Femur (tissue), 1 donor: ENCODE measurements around the gene RYR2.
"Not testable (repeated sequence)": the region's sequence is repeated elsewhere in the genome, so short reads cannot be mapped to it uniquely, and the experiment has no call there.

ENCODE experiments used
- DNase-seq: peaks from one replicate; pipeline ENCODE4 v3.0.0-alpha.2; 2017

RYR2 gene

DNA sequence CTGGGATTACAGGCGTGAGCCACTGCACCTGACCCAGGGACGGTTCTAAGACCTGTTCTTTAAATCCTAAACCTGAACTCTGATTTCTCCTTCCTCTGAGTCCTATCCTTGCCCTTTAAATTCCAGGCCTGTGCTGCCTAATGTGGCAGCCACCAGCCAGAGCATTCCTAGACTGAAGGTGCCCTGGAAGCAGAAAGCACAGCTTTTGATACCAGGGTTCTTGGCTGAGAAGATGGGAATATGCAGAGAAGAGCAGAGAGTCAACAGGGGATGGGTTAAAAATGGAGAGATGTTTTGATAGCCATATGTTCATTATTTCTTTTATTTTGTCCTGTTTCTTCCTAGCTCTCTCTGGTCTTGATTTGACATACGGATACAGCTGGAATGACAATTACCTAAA, 49.7 kb downstream of the RYR2 start:
- no peak for DNase-seq

DNA sequence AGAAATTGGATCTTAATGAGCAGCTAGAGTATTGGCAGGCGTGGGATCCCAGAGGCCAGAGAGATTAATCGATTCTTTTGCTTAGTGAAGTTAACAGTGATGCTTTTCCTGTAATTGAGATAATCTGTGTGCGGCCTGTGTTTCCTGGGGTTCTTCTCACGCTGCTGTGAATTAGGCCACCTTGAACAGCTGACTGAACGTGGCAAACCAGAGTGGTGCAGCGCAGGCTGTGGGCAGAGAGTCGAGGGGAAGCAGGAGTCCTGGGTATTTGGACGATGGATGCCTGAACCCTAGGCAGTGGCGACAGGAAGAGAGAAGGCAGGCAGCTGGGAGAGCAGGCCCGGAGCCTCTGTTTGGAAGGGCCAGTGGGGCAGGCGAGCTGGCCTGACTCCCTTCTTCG, 51.7 kb downstream of the RYR2 start:
- DNase-seq, result no peak

DNA sequence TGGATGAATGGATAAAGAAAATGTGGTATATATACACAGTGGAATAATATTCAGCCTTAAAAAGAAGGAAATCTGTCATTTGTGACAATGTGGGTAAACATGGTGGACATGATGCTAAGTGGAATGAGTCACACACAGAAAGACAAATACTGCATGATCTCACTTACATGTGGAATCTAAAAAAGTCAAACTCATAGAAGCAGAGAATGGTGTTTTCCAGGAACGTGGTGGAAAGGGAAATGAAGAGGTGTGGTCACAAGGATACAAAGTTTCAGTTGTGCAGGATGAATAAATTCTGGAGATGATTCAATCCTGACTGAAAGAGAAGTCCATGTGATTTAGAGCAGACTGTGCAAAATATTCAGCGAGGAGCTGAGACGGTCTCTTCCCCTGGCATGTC, 56.6 kb downstream of the RYR2 start:
- DNase-seq, result no peak

DNA sequence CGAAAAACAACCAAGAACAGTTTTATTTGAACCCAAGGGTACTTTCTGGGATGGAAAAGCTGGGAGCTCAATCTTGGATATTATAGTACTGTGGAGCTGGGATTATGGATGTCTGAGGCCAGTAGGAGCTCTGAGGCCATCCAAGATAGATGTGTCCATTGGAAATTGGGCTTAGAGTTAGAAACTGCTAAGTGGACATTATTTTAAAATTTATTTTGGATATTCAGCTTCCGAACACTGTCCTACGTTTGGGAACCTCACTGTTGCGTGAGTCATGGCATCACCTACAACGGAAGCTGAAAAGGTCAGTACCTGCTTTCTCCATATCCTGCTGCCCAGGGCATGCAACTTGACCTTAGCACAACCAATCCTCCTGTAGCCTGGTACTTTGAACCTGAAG, 61.0 kb downstream of the RYR2 start:
- no peak for DNase-seq

DNA sequence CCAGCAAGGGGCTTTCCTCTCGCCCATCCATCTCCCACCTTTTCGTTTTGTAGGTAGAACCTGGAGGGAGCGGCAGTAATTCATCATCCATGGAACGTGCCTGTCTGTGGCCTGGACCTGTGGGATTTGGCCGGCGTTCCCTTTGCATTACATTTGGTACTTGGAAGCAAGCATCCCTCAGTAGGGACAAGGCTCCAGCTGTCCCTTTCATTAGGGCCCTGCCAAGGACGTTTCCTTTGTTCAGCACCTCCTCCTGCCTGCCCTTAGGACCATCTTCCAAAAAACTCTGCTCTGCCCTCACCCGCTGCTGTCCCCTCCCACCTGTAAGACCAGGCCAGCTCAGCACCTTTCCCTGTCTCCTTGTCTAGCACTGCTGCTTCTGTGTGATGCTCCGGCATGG, 62.1 kb downstream of the RYR2 start:
- no peak for DNase-seq

DNA sequence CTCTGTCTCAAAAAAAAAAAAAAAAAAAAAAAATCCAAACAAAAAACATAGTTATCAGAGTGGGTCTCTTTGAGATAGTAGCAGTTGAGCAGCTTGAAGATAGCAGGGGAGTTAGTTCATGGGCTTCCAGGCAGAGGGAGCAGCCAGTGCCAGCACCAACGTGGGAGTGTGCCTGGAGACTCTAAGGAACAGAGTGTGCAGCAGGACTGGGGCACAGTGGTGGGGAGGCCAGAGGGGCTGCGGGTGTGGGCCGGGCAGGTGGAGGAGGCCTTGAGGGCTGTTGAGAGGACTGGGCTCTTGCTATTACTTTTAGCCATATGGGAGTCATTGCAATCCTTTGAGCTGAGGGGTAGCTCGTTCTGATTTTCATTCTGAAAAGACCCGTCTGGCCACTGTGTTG, 63.8 kb downstream of the RYR2 start:
- DNase-seq, result no peak

DNA sequence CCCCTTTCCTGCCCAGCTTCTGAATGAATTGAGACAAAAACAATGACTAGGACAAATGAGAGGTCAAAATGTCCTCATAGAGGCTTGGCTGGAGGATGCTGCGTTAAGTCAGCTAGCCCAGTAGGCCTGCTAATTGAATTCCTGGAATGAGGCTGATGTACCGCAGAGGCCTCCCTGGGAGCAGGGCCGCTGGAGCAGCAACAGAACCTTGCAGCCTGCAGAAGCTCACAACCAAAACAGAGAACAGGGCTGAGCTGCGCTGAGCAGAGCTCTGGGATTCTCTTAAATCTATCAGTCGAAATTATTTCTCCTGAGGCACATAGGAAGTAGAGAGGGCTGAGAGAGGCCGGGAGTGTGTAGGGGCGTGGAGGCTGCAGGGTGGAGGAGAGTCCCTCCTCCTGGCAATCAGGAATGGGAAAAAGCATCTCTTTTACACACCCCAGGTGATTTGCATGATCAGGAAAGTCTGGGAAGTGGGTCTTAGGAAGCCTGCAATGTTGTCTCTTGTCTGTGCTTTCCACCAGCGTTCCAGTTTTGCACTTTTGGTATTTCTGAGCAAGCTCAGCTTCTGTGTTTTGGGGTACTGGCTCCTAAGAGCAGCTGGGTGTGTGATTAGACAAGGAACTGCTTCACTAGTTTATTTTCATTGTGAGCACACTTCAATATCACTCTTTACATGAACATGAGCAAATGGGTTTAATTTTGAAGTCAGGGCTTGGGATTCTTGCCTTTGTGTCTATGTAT, 66.5 kb downstream of the RYR2 start:
- no peak for DNase-seq

DNA sequence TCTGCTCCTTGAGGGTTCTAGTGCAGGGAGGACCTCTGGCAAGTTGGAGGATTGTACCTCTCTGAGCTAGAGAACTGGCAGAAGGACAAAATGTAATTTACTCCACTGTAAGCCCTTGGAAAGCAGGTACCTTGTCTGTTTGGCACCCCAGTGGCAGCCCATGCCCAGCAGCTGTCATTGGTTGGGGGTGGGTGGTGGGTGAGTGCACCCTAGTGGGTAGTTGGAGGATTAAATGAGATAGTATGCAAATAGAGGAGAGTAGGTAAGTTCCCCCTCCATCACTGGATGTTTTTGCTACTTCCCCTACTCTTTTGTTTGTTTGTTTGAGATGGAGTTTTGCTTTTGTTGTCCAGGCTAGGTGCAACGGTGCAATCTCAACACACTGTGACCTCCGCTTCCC, 69.8 kb downstream of the RYR2 start:
- no peak for DNase-seq

DNA sequence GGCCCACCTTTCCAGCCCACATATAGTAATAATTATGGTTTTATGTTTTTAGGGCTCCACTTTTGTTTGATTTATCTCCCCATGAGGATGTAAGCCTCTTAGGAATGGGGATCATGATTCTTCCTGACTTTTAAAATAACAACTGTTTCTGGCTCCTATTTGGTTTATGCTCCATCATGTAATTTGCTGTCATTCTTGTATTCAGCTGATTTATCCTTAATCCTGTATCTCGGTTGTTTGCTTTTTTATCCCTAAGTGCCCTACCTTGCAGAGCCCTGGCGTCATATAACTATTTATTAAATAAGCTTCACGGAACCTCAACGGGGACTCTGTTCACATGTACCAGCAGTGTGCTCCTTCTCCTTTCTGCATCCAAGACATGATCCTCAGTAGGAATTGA, 70.7 kb downstream of the RYR2 start:
- no peak for DNase-seq

DNA sequence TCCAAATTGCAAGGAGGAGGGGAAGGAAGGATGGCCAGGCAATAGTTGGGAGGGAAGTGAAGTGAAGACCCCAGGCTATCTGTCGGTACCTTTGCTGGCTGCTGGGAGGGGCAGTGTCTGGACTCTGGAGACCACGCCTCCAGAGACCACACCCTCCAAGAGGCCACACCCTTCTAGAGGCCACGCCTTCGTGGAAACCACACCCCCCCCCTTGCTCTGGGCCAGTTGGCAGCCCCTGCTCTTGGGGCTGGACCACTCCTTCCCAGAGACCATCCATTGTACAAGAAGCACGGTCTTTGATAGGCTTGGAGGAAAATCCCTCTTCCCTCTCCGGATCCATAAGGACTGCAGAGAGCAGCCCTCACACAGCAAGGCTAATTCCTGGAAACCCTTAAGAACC, 73.1 kb downstream of the RYR2 start:
- DNase-seq, result no peak

DNA sequence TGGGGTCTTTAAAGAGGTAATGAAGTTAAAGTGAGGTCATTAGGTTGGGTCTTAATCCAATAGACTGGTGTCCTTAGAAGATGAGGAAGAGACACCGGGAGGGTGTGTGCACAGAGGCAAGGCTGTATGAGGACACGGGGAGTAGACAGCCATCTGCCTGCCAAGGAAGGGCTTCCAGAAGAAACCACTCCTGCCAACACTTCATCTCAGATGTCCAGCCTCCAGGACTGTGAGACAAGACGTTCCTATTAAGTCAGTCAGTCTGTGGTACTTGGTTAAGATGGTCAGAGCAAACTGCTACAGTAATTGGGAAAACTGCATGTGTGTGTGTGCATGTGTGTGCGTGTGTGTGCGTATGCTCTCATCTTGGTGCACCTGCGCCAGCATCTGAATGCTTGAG, 77.1 kb downstream of the RYR2 start:
- no peak for DNase-seq

DNA sequence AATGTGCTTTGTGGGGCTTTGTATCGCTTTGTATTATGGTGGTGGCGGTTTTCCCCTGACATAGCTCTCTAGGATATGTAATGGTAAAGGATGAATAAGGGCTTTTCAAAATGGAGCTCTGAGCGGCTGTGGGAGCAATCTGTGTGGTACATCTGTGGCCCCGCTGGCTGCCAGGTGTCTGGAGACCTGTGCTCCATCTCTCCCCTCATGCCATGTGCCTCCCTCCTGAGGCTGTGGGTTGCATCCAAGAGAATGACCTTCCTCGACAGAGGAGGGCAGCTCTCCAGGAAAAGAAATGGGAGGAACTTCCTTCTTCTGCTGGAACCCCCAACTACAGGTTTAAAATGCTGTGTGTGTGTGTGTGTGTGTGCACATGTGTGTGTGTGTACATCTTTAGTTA, 78.7 kb downstream of the RYR2 start:
- no peak for DNase-seq

DNA sequence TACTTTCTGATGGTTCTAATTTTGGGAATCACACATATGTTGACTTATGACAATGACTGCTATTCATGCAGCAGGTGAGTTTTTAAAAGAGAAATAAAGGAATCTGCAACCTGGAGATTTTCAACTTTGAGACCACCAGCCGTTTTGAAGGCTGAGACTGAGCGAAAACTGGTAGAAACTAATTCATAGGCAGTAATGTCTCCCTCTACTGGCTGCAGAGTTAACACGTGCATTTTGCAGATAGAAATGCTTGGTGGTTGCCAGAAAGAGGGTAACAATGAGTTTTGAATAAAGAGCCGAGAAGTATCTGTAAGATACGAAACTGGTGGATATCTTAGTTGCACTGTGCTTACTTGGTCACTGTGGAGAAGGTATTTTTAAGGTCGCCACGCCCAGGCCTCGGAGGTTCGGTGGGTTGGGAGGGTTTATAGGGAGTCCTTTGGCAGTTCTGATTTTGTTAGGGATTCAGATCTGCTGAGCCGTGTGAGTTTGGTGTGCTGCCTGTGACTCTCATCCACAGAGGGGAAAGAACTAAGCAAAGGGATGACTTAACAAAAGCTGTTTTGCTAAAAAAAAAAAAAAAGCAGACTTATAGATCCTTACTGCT, 83.0 kb downstream of the RYR2 start:
- no peak for DNase-seq

DNA sequence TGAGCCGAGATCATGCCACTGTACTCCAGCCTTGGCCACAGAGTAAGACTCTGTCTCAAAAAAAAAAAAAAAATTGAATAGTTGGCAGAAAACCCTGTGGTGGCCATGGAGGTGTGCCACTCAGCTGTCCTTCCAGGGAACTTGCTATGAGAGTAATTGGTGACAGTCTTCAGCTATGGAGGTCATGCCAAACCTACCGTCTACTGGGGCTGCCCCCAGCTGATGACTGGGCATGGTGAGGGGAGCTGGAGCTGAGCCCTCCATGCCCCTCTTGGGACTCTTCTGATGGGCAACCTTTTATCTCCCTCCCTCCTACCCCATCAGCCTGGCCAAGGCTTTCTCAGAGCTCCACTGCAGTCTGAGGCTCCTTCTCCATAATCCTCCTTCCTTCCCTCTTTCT, 84.2 kb downstream of the RYR2 start:
- no peak for DNase-seq

DNA sequence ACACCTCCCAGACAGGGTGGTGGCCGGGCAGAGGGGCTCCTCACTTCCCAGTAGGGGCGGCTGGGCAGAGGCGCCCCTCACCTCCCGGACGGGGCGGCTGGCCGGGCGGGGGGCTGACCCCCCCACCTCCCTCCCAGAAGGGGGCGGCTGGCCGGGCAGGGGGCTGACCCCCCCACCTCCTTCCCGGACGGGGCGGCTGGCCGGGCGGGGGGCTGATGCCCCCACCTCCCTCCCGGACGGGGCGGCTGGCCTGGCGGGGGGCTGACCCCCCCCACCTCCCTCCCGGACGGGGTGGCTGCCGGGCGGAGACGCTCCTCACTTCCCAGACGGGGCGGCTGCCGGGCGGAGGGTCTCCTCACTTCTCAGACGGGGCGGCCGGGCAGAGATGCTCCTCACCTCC, 85.3 kb downstream of the RYR2 start:
- DNase-seq, result not testable (repeated sequence)

DNA sequence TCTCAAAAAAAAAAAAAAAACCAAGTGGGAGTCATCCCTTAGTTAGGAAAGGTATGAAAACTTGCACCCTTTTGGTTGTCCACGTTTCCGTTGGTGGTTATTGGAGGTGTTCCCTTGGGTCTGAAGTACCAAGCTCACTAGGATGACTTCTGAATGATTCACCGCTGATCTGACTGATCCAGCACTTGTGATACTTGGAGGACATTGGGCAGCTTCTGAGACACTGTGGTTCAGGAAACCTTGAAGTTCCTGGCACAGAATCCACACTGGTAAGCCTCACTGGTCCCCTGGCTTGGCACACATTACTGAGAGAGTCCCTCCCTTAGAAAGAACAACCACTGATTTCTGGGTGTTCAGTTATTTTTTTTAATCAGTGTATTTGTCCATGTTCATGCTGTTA, 91.9 kb downstream of the RYR2 start:
- DNase-seq, result no peak

DNA sequence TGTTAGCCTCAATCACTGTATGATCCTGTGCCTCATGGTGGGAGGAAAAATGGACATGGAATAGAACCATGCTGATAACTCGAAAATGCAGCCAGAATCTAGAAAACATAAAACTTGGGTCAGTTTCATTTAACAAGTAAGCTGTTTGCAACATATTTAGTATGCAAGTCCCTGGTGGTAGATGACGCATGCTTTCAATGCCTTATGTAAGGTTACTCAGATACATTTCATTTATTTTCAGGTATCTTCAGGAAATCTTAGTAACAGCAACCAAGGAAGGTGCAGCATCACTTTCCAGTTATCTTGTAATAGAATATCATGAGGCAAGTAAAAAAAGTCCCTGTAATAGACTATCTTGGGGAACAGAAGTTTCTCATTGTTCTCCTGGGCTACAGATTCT, 92.9 kb downstream of the RYR2 start:
- DNase-seq, result no peak

DNA sequence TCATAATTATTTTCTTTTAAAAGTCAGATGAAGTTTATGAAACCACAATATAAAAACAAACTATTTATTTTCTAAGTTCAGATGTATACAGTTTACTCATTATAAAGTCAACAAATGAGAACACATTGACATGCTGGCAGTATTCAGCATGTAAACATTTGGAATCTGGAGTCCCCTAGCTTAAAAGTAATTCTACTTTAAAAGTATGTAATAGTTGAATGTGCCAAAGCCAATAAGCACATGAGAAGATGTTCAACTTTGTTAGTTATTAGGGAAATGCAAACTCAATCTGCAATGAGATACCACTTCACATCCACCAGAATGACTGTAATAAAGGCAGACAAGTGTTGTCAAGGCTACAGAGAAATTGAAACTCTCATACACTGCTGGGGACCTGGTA, 96.6 kb downstream of the RYR2 start:
- no peak for DNase-seq

DNA sequence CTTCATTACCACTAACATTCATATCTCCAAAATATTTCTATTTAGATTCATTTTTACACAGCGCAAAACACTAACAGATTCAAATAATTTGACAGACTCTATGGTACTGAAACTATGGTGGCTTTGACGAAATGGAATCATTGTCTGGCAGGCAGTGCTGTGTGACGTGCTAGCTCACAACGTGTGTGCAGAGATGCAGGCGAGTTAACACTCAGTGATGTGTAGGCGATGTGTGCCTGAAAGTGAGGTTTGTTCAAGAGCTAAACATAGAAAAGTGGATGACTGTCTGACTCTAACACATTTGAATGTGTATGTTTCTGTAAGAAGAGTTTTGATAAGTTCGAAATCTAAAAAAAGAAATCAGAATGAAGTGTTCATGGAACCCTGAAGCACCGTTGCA, 97.7 kb downstream of the RYR2 start:
- DNase-seq, result no peak

DNA sequence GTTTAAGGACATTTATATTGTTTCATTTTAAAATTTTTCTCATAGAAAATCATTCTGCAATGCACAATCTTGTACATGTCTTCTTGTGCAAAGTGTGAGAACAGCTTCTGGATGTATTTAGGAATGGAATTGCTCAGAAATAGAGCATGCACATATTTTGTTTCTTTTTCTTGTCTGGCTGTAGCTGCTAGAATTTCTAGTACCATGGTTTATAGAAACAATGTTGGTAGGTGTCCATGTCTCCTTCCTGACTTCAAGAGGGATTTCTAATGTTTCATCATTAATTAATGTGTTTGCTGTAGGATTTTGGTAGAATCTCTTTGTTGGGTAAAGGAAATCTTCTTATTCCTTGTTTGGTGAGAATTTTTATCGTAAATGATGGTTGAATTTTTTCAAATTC, 99.0 kb downstream of the RYR2 start:
- DNase-seq, result no peak

DNA sequence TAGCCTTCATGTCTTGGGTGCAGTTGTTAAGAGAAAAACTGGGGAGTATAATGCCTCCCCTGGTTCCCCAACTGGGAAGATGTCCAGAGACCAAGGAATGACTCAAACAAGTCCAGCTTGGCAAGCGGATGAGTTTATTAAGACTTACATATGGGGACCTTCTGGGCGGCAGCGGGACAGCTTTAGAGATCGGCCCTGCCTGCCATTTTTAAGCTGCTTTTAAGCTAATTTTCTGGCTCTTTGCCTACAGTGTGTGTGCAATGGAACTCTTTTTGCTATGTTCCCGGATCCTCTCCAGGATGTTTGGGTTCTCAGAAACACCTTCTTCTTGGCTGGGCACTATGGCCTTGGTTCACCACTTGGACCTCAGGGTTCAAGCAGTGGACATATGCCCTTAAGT, 99.5 kb downstream of the RYR2 start:
- no peak for DNase-seq

DNA sequence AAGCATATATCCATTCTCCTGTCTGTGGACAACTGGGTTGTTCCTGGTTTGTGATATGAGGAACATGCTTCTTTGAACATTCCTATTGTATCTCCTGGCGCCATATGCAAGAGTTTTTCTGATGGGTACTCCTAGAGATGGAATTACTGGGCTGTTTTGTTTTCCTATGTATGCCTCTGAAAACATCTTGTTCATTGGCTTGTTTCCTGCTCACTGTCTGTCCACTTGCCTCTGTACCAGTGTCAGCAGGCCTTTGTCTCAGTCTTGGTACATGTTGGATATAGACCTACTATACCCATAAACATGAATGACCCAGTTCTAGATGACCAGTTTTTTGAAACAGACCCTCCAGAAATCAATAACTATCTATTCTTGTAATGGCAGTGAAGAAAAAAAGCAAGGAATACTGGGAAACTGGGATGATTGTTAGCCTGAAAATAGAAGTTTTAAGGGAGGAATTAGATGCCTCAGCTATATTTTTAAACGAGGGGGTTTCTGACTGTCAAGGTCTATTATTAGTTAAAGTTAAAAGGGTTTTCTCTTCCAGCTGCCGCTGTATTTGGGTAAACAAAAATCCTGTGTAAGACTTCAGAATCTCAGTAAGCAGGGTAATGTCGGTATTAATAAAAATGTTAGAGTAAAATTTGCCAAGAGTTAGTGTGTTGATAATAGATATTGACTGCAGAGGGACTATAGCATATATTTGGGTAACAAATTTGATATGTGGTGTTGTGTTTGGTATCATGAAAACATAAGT, 103.6 kb downstream of the RYR2 start:
- no peak for DNase-seq

DNA sequence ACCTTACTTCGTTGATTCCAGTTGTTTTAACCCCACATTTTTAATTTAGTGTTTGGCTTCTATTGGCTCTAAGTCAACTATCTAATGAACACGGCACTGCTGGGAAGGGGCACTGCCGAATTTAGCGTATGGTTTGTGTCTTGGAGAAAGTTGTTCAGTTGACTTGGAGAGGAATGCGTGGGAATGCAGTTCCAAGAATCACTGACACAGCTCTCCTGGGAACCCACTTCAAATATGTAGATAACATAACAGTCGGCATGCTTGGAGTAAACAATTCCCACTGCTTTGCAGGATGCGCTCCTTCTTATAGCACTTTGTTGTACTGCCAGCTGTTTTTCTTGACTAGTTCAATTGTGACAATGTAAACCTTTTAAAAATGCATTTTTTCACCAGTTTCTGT, 104.3 kb downstream of the RYR2 start:
- peak; percentile 19 for DNase-seq

DNA sequence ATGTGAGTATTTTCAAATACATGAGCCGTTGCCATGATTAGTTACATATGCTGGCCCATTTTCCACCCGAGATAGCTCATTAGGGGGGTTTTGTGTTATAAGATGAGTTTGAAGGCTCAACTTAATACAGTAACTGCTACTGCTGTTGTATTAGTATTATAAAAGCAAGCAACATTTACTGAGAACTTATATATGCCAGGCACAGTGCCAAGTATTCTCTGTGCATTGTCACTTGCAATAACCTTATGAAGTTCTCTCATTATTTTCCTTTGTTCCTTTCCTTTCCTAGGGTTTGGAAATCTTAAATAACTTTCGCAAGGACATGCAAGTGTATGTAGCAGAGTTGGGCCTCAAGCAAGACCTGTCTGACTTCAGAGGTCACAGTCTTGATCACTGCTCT, 107.9 kb downstream of the RYR2 start:
- no peak for DNase-seq
